GM21825 (cell line): ENCODE data around the gene TRPV6.

Source experiments
- ATAC-seq: cut with Tn5 transposase; IDR thresholded peaks from one replicate; pipeline ENCODE4 v1.9.1; 2021; ENCODE audit warnings: mild to moderate bottlenecking, moderate library complexity; ENCODE audit not compliant: unreplicated experiment

Gene TRPV6

DNA sequence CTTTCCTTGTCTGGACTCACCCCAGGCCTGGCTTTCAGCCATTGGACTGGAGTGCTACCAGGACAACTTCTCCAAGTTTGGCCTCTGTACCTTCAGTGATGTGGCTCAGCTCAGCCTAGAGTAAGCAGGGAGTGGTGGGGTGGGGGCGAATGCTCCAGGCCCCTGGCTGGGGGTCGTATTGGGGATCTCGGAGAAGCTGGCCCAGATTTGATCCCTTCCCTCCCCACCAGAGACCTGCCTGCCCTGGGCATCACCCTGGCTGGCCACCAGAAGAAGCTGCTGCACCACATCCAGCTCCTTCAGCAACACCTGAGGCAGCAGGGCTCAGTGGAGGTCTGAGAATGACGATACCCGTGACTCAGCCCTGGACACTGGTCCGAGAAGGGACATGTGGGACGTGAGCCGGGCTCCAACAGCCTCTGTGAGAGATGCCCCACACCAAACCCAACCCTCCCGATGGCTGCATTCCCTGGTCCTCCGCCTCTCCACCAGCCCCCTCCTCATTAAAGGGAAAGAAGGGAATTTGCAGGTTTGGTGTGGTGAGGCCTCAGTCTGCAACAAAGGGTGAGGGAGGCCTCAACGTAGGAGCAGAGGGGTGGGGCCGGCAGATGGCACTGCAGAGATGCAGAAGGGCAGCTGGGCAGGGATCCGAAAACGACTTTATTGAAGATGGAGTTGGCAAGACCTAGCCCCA lies 14.8 kb downstream of the TRPV6 start:
- ATAC-seq = no peak

DNA sequence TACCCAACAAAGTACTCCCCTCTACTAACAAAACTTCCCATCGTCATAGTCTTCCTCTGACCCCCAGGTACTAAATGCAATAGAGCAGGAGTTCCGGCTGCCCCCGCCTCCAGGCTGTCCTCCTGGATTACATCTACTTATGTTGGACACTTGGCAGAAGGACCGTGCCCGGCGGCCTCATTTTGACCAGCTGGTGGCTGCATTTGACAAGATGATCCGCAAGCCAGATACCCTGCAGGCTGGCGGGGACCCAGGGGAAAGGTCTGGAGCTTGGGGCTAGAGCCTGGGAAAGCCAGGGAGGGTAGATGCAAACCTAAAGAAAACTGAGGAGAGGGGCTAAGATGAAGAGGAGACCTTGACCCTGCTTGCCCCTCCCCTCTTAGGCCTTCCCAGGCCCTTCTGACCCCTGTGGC lies 15.4 kb downstream of the TRPV6 start:
- ATAC-seq = no peak

DNA sequence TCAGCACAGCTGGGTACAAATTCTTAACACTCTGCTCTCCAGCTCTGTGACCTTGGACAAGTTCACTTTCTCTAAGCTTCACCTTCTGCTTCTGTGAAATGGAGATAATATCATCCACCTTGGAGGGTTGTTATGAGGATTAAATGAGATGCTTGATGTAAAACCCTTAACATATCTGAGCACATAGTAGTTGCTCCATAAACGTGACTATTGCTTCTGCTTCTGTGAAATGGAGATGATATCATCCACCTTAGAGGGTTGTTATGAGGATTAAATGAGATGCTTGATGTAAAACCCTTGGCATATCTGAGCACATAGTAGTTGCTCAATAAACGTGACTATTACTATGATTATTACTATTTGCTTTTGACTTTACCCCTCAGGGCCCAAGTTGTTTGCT lies 16.1 kb downstream of the TRPV6 start:
- ATAC-seq = no peak

DNA sequence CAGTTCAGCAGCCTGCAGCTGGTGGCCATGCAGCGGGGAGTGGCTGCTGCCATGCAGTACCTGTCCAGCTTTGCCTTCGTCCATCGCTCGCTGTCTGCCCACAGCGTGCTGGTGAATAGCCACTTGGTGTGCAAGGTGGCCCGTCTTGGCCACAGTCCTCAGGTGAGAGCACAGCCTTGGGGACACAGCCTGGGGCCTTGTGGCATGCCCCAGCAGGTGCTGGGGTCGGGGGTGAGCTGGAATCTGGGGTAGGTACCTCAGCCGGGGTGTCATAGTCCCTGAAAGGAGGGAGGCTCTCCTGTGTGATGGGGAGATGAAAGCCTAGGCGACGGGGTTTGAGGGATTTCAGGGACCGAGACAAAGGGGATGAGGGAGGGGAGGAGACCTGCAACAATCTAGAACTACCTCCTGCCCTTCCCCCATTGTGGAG lies 16.5 kb downstream of the TRPV6 start:
- ATAC-seq = no peak

DNA sequence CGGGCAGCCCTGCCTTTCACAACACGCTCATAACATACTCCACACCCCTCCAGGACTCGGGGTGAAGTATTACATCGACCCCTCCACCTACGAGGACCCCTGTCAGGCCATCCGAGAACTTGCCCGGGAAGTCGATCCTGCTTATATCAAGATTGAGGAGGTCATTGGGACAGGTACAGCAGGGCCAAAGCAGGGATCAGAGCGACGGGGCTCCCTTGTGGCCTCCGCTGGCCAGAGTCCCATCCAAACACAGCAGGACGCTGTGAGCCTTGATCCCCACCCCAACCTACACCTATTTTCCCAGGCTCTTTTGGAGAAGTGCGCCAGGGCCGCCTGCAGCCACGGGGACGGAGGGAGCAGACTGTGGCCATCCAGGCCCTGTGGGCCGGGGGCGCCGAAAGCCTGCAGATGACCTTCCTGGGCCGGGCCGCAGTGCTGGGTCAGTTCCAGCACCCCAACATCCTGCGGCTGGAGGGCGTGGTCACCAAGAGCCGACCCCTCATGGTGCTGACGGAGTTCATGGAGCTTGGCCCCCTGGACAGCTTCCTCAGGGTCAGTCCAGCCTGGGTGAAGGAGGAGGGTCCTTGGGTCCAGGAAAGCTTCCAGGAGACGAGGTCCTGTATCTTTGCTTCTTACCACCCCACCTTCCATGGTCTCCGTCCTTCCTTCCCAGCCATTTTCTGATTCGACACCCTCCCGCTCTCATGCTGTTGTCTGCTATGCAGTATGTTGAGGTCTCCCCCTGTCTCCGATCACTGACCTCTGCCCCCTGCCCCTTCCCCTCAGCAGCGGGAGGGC lies 17.2 kb downstream of the TRPV6 start:
- ATAC-seq = no peak

DNA sequence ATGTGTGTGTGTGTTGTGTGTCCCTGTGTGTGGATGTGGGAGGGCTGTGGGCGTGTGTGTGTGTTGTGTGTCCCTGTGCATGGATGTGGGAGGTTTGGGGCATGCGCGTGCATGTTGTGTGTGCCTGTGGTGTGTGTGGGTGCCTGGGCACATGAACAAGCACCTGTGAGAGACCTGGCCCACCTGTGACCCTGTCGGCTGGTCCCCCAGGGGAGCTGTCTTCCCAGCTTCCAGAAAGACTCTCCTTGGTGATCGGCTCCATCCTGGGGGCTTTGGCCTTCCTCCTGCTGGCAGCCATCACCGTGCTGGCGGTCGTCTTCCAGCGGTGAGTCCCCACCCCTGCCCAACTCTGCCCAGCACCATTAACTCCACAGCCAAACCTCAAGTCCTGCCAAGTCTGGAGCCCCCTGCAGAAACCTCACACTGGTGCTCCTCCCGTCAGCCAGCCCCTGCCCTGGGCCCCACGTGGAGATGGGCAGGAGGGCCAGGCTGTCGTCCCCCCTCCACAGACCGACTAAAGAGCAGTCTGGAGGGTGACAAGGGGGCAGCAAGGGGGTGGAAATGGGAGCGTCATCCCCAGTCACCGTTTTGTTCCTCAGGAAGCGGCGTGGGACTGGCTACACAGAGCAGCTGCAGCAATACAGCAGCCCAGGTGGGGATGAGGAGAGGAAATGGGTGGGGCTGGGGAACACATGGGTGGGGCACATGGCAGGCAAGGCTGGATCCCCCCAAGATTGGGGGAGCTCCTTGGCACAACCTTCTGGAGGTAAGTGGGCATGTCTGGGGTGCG lies 18.0 kb downstream of the TRPV6 start:
- no peak for ATAC-seq

DNA sequence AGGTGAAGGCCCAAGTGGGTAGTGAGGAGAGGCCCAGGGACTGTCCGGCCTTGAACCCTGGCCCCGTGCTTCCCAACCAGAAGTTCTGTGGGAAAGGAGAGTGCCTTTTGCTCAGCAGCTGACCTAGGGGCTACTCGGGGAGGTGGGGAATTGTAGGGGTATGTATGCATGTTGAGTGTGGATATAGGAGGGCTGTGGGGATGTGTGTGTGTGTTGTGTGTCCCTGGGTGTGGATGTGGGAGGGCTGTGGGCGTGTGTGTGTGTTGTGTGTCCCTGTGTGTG lies 18.5 kb downstream of the TRPV6 start:
- ATAC-seq = no peak

DNA sequence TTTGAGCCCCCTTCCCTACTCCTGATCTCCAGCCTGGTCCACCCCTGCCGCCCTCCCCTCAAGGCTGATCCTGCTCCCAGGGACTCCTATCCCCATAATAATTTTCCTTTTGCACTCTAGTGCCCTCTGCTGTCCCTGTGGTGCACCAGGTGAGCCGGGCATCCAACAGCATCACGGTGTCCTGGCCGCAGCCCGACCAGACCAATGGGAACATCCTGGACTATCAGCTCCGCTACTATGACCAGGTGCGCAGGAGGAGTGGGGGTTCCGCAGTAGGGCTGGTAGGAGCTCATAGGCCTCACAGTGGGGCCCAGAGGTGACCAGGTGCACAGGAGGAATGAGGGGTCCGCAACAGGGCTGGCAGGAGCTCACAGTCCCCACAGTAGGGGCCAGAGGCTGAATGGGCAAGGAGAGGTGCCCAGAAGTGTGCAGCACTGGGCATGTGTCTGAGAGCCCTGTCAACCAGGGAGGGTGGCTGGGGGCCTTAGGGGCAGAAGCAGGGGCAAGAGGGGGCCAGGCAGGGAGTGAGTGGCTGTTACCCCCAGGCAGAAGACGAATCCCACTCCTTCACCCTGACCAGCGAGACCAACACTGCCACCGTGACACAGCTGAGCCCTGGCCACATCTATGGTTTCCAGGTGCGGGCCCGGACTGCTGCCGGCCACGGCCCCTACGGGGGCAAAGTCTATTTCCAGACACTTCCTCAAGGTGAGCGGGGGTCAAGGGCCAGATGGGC lies 19.0 kb downstream of the TRPV6 start:
- no peak for ATAC-seq

DNA sequence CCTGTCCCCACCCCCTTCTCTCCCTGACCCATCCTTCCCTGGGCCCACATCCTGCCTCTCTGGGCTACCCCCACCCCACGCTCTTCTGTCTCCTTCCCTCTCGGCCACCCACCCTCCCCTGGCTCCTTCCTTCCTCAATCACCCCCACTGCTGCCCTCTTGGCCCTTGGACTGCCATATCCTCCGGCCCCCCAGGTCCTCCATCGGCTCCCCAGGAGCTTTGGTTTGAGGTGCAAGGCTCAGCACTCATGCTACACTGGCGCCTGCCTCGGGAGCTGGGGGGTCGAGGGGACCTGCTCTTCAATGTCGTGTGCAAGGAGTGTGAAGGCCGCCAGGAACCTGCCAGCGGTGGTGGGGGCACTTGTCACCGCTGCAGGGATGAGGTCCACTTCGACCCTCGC lies 19.8 kb downstream of the TRPV6 start:
- ATAC-seq = no peak

DNA sequence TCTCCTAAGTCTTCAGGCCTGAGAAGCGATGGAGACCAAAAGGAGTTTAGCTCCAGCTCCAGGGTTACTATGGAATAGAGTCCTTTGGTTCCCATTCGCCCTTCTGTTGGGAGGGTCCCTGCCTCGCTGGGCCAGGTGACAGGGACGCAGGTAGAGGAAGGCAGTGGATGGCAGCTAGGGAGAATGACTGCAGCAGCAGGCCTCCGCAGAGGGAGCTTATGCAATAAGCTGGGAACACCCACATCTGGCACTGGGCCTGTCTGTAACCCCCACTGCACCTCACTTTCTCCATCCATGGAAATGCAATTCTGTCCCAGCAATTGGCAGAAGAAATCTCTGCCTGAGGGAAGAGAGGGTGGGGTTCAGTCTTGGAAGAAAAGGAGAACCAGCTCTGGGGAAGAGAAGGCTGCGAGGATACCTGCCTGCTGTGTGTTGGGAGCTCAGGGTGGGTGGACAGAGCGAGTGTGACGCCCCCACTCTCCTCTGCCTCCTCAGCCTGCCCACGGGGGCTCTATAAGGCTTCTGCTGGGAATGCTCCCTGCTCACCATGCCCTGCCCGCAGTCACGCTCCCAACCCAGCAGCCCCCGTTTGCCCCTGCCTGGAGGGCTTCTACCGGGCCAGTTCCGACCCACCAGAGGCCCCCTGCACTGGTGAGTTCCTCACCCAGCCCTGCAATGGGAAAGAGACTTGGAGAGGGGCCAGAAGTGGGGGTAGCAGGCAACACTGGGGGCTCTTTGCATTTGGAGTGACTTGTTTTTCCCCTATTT lies 20.4 kb downstream of the TRPV6 start:
- no peak for ATAC-seq

DNA sequence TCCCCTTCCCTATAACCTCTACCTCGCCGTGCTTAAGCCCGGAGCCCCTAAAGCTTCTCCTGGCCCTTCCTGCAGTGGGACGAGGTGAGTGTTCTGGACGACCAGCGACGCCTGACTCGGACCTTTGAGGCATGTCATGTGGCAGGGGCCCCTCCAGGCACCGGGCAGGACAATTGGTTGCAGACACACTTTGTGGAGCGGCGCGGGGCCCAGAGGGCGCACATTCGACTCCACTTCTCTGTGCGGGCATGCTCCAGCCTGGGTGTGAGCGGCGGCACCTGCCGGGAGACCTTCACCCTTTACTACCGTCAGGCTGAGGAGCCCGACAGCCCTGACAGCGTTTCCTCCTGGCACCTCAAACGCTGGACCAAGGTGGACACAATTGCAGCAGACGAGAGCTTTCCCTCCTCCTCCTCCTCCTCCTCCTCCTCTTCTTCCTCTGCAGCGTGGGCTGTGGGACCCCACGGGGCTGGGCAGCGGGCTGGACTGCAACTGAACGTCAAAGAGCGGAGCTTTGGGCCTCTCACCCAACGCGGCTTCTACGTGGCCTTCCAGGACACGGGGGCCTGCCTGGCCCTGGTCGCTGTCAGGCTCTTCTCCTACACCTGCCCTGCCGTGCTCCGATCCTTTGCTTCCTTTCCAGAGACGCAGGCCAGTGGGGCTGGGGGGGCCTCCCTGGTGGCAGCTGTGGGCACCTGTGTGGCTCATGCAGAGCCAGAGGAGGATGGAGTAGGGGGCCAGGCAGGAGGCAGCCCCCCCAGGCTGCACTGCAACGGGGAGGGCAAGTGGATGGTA lies 21.5 kb downstream of the TRPV6 start:
- ATAC-seq = no peak

DNA sequence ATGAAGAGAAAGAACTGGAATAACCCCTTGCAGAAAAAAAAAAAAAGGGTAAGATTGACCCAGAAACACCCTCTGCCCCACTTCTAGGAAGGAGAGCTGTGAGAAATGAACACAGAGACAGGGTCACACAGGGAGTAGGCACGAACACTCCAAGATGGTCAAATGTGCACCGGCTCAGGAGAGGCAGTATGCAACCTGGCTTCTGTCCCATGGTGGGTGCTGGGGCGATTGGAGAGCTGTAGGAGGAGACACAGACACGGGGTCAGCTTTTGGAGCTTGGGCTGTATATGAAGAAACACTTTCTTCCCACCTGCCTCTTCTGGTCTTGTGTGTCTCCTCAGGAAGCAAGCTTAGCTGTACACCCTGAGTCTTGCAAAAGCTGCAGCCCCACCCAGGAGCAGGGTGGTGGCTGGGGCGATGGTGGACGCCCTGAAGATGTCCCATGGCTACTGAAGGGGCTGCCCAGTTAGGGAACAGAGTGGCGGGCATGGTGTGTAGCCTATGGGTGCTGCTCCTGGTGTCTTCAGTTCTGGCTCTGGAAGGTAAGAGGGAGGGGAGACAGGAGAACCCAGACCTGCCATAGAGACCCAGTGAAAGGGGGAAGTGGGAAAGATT lies 22.7 kb downstream of the TRPV6 start:
- no peak for ATAC-seq

DNA sequence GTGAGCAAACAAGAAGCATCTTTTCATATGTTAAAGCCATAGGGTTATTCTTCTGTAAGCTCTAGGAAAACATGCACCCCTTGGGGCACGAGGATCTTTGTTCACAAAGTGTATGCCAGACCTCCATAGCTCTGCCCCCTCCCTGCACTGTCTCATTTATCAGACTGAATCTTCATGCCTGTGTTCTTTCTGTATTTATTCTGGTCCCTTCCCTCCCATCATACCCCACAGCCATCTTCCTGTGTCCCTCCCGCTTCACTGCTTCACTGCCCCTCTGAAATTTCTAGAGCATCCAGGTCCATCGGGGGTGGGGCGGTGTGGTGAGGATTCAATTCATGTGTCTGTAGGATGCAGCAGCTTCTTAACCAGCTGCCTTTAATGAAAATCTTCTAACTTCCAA lies 23.2 kb downstream of the TRPV6 start:
- ATAC-seq = no peak

DNA sequence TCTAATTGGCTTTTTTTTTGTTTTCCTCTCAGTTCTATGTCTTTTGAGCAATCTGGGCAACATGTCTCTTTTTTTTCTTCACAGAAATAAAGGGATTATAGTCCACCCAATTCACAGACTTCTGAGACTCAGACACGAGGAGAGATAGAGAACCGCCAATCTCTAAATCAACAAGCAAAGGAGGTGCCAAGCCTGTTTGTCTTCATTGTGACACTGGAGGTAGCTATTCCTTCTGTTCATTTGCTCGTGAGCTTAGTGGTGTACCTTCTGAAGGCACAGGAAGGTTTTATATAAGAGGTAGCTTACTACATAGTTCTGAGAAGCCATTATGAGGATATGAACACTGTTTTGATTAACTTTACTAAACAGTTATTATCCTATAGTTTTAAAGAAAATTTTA lies 24.6 kb downstream of the TRPV6 start:
- no peak for ATAC-seq

DNA sequence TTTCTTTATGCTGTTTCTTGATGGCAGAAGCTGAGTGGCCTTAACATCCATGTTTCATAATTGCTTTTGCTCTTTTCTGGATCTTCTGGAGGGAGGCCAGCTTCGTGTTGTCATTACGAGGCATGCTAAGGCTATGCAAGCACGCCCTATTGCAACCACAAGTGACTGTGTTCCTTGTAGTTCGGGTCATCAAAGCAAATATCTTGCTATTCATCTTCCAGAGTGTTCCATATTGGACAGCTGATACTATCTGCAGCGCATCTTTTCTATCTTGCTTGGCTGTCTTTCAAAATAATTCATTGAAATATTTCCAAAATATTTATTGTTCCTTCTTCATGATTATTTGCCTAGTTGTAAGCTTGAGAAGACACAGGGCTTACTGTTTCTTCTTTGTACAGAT lies 25.7 kb downstream of the TRPV6 start:
- ATAC-seq = no peak

DNA sequence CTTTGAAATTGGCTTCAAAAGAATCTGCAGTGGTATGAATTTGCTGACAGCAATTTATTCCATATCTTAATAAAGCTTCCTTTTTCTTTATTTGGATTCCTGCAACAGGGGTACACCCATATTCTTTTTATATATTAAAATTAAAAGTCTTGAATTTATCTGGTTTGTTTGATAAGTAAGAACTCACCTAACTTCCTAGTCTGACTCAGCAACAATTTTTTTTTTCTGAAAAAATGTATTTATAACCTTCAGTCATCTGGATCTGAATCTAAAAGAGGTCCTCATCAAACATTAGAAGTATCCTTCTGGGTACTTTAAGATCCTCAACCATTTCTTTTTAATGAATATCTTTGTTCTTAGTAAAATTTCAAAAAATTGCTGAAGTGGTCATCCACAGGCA lies 26.1 kb downstream of the TRPV6 start:
- no peak for ATAC-seq

DNA sequence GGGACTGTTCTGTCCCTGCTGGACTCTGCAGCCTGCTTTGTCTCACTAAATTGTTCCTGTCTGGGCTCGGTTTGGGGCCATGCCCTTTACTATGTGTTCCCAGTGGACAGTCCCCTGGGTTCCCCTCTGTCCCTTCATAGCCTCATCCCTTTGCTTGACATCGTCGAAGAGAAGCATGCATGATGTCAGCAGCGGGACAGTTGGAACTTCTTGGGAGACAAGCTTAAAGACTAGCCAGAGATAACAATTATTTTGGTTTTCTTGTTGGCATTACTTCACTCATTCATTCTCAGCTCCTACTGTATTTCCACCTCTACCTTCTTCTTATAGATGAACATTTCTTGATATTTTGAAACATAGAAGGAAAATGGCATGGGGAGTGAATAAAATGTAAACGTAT lies 27.9 kb downstream of the TRPV6 start:
- ATAC-seq = no peak

DNA sequence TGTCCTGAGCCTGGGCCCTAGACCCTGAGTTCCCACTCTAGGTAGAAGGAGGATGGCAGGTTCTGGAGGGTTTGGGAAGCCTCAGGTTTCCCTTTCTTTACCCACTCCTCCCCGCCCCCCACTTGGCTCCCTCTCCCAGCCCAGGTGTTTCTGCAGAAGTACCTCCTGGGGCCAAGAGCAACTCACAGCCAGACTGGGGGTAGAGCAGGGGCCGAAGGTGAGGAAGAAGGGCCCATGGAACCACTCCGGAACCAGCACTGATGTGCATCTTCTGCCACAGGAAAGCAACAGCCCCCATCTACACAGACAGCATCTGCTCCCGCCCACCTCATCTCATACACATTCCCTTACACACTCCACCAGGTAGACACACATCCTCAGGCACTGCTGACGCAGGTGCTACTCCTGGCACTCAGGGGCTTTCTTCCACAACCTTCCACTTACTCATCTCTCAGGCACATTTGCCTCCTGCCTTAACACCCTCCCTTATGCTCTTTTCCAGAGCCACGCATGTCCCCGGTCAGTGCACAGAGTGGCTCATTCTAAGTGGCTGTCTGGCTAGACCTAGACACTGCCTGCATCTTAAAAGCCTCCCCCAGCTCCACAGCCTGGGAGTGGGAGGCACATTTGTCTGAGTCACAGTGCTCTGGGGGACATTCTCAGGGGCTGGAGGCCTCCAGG lies 28.8 kb downstream of the TRPV6 start:
- ATAC-seq = no peak
